Inflammatory macrophage treated with lipopolysaccharide for 1 hour (primary cell): ENCODE results near the gene OGFRL1.

Source experiments
- DNase-seq, 2 donors: peaks; one replicate each; pipeline ENCODE4 v3.0.0-alpha.2; 2020 to 2022

Gene OGFRL1

GRCh38 chr6:71335544-71335943 lies 46.9 kb downstream of the OGFRL1 start:
- DNase-seq = no peak

DNA sequence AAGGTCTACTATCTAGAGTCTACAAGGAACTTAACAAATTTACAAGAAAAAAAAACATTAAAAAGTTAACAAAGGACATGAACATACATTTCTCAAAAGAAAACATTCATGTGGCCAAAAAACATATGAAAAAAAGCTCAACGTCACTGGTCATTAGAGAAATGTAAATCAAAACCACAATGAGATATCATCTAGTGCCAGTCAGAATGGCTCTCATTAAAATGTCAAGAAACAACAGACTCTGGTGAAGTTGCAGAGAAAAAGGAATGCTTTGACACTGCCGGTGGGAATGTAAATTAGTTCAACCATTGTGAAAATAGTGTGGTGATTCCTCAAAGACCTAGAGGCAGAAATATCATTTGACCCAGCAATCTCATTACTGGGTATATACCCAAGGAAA lies 48.3 kb downstream of the OGFRL1 start:
- DNase-seq = no peak

- DNase-seq = no peak
Measured at GRCh38 chr6:71338540-71339316, 50.1 kb downstream of the OGFRL1 start.

DNA sequence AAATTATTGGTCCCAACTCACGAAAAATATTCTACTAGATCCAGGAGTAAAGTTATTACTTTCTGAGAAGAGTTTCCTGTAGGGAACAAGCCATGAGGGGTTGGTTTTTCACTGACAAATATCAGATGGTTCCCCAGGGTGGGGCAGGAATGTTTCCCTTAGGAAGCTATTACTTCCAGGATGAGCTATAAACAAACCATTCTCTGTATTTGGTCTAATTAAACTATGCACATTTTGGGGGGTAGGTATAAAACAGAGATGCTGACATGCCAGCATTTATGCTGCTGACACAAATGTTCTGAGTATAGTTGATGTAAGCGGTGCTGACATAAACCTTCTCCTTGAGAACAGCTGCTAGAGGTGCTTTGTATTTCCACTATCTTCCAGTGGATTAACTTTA lies 54.2 kb downstream of the OGFRL1 start:
- no peak for DNase-seq

DNA sequence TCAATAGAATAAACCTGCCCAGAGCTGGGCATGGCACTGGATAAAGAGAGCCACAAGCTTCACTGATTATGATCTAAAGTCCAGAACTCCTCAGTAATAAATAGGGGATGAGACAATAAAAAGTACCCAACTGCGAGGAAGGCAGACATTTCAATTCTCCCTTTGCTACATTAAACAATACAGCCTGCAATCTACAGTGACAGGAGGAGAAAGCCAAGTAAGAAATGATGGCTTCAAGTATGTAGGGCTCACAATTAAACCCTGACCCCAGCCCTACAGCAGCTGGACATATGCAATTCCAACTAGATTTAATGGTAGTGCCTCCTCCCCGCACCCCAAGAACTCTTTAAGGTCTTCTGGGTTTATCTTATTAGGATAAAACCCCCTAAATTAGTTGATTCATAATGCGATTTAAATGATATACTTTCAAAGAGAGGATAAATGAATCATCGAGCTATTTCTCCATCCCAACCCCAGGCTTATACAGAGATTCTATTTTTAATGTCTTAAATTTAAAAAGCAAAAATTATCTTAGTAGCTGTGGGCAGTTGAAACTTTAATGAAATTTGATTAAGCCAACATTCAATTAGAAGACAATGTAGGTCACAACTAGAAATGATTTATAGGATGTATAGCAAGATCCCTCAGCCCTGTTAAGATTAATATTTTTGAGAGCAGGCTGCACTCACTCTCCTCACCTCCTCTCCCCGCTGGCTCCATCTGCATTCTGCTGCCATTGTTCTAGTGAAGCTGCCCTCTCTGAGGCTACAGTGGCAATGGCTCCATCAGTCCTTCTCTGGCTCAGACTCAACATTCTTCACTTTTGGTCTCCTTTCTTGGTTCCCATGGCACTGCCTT lies 57.1 kb downstream of the OGFRL1 start:
- no peak for DNase-seq

DNA sequence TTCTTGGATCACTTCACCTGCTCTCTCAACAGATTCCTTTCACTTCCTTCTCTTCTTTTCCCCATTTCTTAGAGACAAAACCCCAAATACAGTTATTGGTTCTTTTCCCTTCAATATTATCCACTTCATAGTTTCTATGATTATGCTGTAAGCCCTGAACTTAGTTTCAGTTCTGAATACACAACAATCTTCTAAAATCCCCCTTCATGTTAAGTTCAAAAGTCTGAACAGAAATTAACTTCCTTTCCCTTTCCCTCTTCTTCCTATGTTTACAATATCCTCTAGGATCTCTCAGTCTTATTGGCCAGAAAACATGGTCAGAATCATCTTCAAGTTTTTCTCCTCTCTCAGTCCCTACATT lies 57.7 kb downstream of the OGFRL1 start:
- no peak for DNase-seq

GRCh38 chr6:71347119-71347518 lies 58.5 kb downstream of the OGFRL1 start:
- DNase-seq = peak; percentile 35 to 67

DNA sequence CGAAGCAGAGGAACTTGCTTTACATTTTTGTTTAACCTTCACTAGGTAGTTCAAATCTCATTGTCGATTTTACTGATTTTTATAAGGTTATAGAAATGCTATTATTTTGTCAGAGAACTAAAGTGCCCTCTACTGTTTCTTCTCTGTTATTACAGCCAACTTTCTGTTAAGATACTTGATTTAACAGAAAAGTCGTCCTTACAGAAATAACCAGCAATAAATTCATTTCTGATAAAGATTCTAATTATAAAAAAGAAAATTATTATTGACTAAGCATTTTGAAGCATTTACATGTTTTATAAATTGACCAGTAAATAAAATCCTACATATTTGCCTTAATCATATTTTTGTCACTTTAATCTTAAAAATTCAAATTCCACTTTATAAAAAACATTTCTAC lies 60.8 kb downstream of the OGFRL1 start:
- DNase-seq = peak; percentile 38 to 78

DNA sequence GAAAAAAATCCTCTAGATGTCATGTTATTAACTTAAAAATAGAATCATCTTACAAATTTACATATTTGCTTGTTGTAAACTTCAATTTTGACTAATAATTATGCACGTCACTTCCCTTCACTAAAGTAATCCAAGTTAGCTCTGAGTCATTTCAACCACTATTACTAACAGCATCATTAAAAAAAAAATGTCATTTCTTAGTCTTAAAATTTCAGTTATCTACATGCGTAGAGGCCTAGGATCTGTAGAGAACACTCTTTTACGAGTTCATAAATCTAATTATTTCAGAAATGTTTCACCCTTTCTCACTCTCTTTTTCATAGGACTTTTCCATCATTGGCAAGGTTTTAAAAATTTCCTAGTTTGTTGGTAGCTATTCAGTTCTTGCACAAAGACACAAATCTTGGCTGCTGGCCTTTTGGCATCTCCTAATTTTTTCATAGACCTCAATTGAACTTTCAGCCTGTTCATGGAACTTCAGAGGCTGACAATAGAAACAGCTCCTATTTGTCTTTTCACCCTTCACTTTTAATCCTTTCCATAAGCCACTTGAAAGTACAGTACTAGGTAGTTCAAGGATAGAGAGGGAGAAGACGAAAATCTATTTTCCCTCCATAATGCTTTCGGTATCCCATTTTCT lies 61.5 kb downstream of the OGFRL1 start:
- no peak for DNase-seq

- DNase-seq = no peak
Measured at GRCh38 chr6:71351190-71351589, 62.6 kb downstream of the OGFRL1 start.
